ENCODE results near the gene GPLD1.

The GPLD1 gene

GRCh38 chr6:24439858-24440539 lies 49.4 kb downstream of the GPLD1 start:
- Histone ChIP-seq H2BK12ac (ENCODE audit: low read length) (no peak overlapping the region), H4K8ac (ENCODE audit: low read depth, low read length) (no peak overlapping the region), H2BK15ac (ENCODE audit: low read length) (no peak overlapping the region), H3K4me3 (ENCODE audit: low read length in 2 of 2) (no peak overlapping the region), H3K9me3 (replicated peaks in 1 of 2; ENCODE audit: control insufficient read depth in 2 of 2, insufficient read depth in 1 of 2, low read depth in 1 of 2, low read length in 2 of 2) (no peaks in the 10 kb centered on the region), H3K18ac (ENCODE audit: low read length) (no peak overlapping the region), H4K91ac (ENCODE audit: low read depth, low read length, poor library complexity) (no peak overlapping the region), H3K9ac (ENCODE audit: low read depth, low read length, poor library complexity) (no peak overlapping the region), H3K4me1 (ENCODE audit: control insufficient read depth in 2 of 2, insufficient read depth in 1 of 2, low read depth in 1 of 2, low read length in 2 of 2) (no peaks in the 10 kb centered on the region), H3K23ac (ENCODE audit: low read depth, low read length, poor library complexity) (no peak overlapping the region), H3K27me3 (ENCODE audit: control insufficient read depth in 3 of 3, insufficient read depth in 3 of 3, low read depth in 1 of 3, low read length in 3 of 3) (no peaks in the 10 kb centered on the region), H2BK5ac (ENCODE audit: low read length) (no peak overlapping the region), H3K14ac (ENCODE audit: low read length) (no peak overlapping the region), H3K4ac (ENCODE audit: low read length) (no peak overlapping the region), H3K27ac (replicated peaks; ENCODE audit: low read length) (no peak overlapping the region), H3K4me2 (ENCODE audit: insufficient read depth, low read length, poor library complexity, severe bottlenecking) (no peak overlapping the region), H2BK120ac (ENCODE audit: low read depth, low read length) (no peak overlapping the region), H3K36me3 (replicated peaks in 1 of 2; ENCODE audit: control insufficient read depth in 2 of 2, insufficient read depth in 2 of 2, low read length in 2 of 2) (no peaks in the 10 kb centered on the region), H3K79me1 (ENCODE audit: low read depth, low read length) (no peaks in the 10 kb centered on the region), H2AK5ac (ENCODE audit: low read depth, low read length) (no peak overlapping the region), H2AFZ (ENCODE audit: low read length) (no peak overlapping the region)
- DNase-seq (ENCODE audit: low spot score), result no peak
- WGBS, 2 donors (ENCODE audit: extremely low coverage in 2 of 2, insufficient read length in 2 of 2, insufficient replicate concordance in 1 of 2), result no CpG with 5 or more reads among the region's 3 CpGs

- H2BK15ac ChIP-seq (ENCODE audit: low read length), result no peak overlapping the region
- no peaks in the 10 kb centered on the region for H3K79me1 ChIP-seq (ENCODE audit: low read depth, low read length)
- no CpG with 5 or more reads among the region's 14 CpGs for WGBS, 2 donors (ENCODE audit: extremely low coverage in 2 of 2, insufficient read length in 2 of 2, insufficient replicate concordance in 1 of 2)
These were observed 52.4 kb downstream of the GPLD1 start for GRCh38 chr6:24436979-24437378.

GRCh38 chr6:24432611-24433010 lies 56.8 kb downstream of the GPLD1 start:
- Histone ChIP-seq H3K4me2 (ENCODE audit: insufficient read depth, low read length, poor library complexity, severe bottlenecking) (no peak overlapping the region), H2AK5ac (ENCODE audit: low read depth, low read length) (no peak overlapping the region), H4K91ac (ENCODE audit: low read depth, low read length, poor library complexity) (no peak overlapping the region), H3K14ac (ENCODE audit: low read length) (no peak overlapping the region), H3K79me1 (ENCODE audit: low read depth, low read length) (no peaks in the 10 kb centered on the region), H4K8ac (ENCODE audit: low read depth, low read length) (no peak overlapping the region), H2BK120ac (ENCODE audit: low read depth, low read length) (no peak overlapping the region), H2BK5ac (ENCODE audit: low read length) (no peak overlapping the region), H3K18ac (ENCODE audit: low read length) (no peak overlapping the region), H2AFZ (ENCODE audit: low read length) (no peak overlapping the region), H3K4ac (ENCODE audit: low read length) (no peak overlapping the region), H3K4me1 (ENCODE audit: control insufficient read depth in 2 of 2, insufficient read depth in 1 of 2, low read depth in 1 of 2, low read length in 2 of 2) (no peaks in the 10 kb centered on the region), H3K9ac (ENCODE audit: low read depth, low read length, poor library complexity) (no peak overlapping the region), H3K36me3 (replicated peaks in 1 of 2; ENCODE audit: control insufficient read depth in 2 of 2, insufficient read depth in 2 of 2, low read length in 2 of 2) (peaks cover 0 to 17% of the 10 kb centered on the region in 2 donors), H3K4me3 (ENCODE audit: low read length in 2 of 2) (no peak overlapping the region), H2BK12ac (ENCODE audit: low read length) (no peak overlapping the region), H2BK15ac (ENCODE audit: low read length) (no peak overlapping the region), H3K27me3 (ENCODE audit: control insufficient read depth in 3 of 3, insufficient read depth in 3 of 3, low read depth in 1 of 3, low read length in 3 of 3) (no peaks in the 10 kb centered on the region), H3K23ac (ENCODE audit: low read depth, low read length, poor library complexity) (no peak overlapping the region), H3K9me3 (replicated peaks in 1 of 2; ENCODE audit: control insufficient read depth in 2 of 2, insufficient read depth in 1 of 2, low read depth in 1 of 2, low read length in 2 of 2) (no peaks in the 10 kb centered on the region), H3K27ac (replicated peaks; ENCODE audit: low read length) (no peak overlapping the region)
- no peak for DNase-seq (ENCODE audit: low spot score)
- WGBS, 2 donors (ENCODE audit: extremely low coverage in 2 of 2, insufficient read length in 2 of 2, insufficient replicate concordance in 1 of 2), result no CpG with 5 or more reads among the region's 9 CpGs

More at GRCh38 chr6:24436979-24437378, 52.4 kb downstream of the GPLD1 start:
- no peak for DNase-seq (ENCODE audit: low spot score)
- no peak overlapping the region for H3K27ac ChIP-seq (replicated peaks; ENCODE audit: low read length)
- no peak overlapping the region for H3K14ac ChIP-seq (ENCODE audit: low read length)
- no peak overlapping the region for H2BK120ac ChIP-seq (ENCODE audit: low read depth, low read length)
- H3K36me3 ChIP-seq (replicated peaks in 1 of 2; ENCODE audit: control insufficient read depth in 2 of 2, insufficient read depth in 2 of 2, low read length in 2 of 2), result peaks cover 0 to under 1% of the 10 kb centered on the region in 2 donors
- no peak overlapping the region for H2AFZ ChIP-seq (ENCODE audit: low read length)
- peak overlapping the region; percentile 11 for H3K23ac ChIP-seq (ENCODE audit: low read depth, low read length, poor library complexity)
- no peak overlapping the region for H3K4ac ChIP-seq (ENCODE audit: low read length)
- no peak overlapping the region for H2BK5ac ChIP-seq (ENCODE audit: low read length)
- H3K9me3 ChIP-seq (replicated peaks in 1 of 2; ENCODE audit: control insufficient read depth in 2 of 2, insufficient read depth in 1 of 2, low read depth in 1 of 2, low read length in 2 of 2), result no peaks in the 10 kb centered on the region
- H2AK5ac ChIP-seq (ENCODE audit: low read depth, low read length), result no peak overlapping the region
- H4K8ac ChIP-seq (ENCODE audit: low read depth, low read length), result no peak overlapping the region
- no peaks in the 10 kb centered on the region for H3K27me3 ChIP-seq (ENCODE audit: control insufficient read depth in 3 of 3, insufficient read depth in 3 of 3, low read depth in 1 of 3, low read length in 3 of 3)
- peak overlapping the region in 1 of 2 donors; percentile 46 for H3K4me3 ChIP-seq (ENCODE audit: low read length in 2 of 2)
- H3K18ac ChIP-seq (ENCODE audit: low read length), result no peak overlapping the region
- H3K9ac ChIP-seq (ENCODE audit: low read depth, low read length, poor library complexity), result no peak overlapping the region
- H2BK12ac ChIP-seq (ENCODE audit: low read length), result no peak overlapping the region
- H3K4me2 ChIP-seq (ENCODE audit: insufficient read depth, low read length, poor library complexity, severe bottlenecking), result no peak overlapping the region
- H3K4me1 ChIP-seq (ENCODE audit: control insufficient read depth in 2 of 2, insufficient read depth in 1 of 2, low read depth in 1 of 2, low read length in 2 of 2), result no peaks in the 10 kb centered on the region
- no peak overlapping the region for H4K91ac ChIP-seq (ENCODE audit: low read depth, low read length, poor library complexity)

GRCh38 chr6:24431045-24431451 lies 58.3 kb downstream of the GPLD1 start:
- H2AK5ac ChIP-seq (ENCODE audit: low read depth, low read length), result no peak overlapping the region
- H2BK5ac ChIP-seq (ENCODE audit: low read length), result no peak overlapping the region
- H3K27ac ChIP-seq (replicated peaks; ENCODE audit: low read length), result no peak overlapping the region
- no CpG with 5 or more reads among the region's 1 CpG for WGBS, 2 donors (ENCODE audit: extremely low coverage in 2 of 2, insufficient read length in 2 of 2, insufficient replicate concordance in 1 of 2)
- H3K9ac ChIP-seq (ENCODE audit: low read depth, low read length, poor library complexity), result no peak overlapping the region
- H3K18ac ChIP-seq (ENCODE audit: low read length), result no peak overlapping the region
- no peak overlapping the region for H3K23ac ChIP-seq (ENCODE audit: low read depth, low read length, poor library complexity)
- no peak overlapping the region for H3K14ac ChIP-seq (ENCODE audit: low read length)
- H3K9me3 ChIP-seq (replicated peaks in 1 of 2; ENCODE audit: control insufficient read depth in 2 of 2, insufficient read depth in 1 of 2, low read depth in 1 of 2, low read length in 2 of 2), result no peaks in the 10 kb centered on the region
- no peaks in the 10 kb centered on the region for H3K27me3 ChIP-seq (ENCODE audit: control insufficient read depth in 3 of 3, insufficient read depth in 3 of 3, low read depth in 1 of 3, low read length in 3 of 3)
- no peak overlapping the region for H4K91ac ChIP-seq (ENCODE audit: low read depth, low read length, poor library complexity)
- H4K8ac ChIP-seq (ENCODE audit: low read depth, low read length), result no peak overlapping the region
- no peak overlapping the region for H3K4me3 ChIP-seq (ENCODE audit: low read length in 2 of 2)
- H2BK15ac ChIP-seq (ENCODE audit: low read length), result no peak overlapping the region
- DNase-seq (ENCODE audit: low spot score), result no peak
- no peak overlapping the region for H2BK12ac ChIP-seq (ENCODE audit: low read length)
- no peaks in the 10 kb centered on the region for H3K4me1 ChIP-seq (ENCODE audit: control insufficient read depth in 2 of 2, insufficient read depth in 1 of 2, low read depth in 1 of 2, low read length in 2 of 2)
- no peak overlapping the region for H2BK120ac ChIP-seq (ENCODE audit: low read depth, low read length)
- no peak overlapping the region for H3K4me2 ChIP-seq (ENCODE audit: insufficient read depth, low read length, poor library complexity, severe bottlenecking)
- H3K4ac ChIP-seq (ENCODE audit: low read length), result no peak overlapping the region
- H3K36me3 ChIP-seq (replicated peaks in 1 of 2; ENCODE audit: control insufficient read depth in 2 of 2, insufficient read depth in 2 of 2, low read length in 2 of 2), result peaks cover 0 to 29% of the 10 kb centered on the region in 2 donors
- H2AFZ ChIP-seq (ENCODE audit: low read length), result no peak overlapping the region
- no peaks in the 10 kb centered on the region for H3K79me1 ChIP-seq (ENCODE audit: low read depth, low read length)

Data from neuronal stem cell (in vitro differentiated cells).